H1 (cell line): Measurements from ENCODE around the gene UNC50. TPM values are rescaled to one million over a fixed set of nuclear protein-coding genes. Genes with fewer than 3 reads are reported as not detected.

ENCODE experiments used
- CTCF ChIA-PET: fragments of 300-600 bp; sonication (Branson Sonifier 250); formaldehyde crosslinking; loops from one replicate; lab custom pipeline; 2021; ENCODE audit not compliant: partially characterized antibody; lab: Charles Lee
- POLR2A ChIA-PET: fragments of 300-600 bp; sonication (Branson Sonifier 250); formaldehyde crosslinking; loops from one replicate; lab custom pipeline; 2021; ENCODE audit warnings: inconsistent platforms; ENCODE audit not compliant: partially characterized antibody; lab: Charles Lee
- DNase-seq, 2 experiments: peaks; one replicate each; pipeline versions ENCODE4 v3.0.0 to v3.0.0-alpha.2; 2010 to 2022; ENCODE audit warnings: low spot score in 2 of 2, low read depth in 1 of 2, mixed read lengths in 1 of 2
- FAIRE-seq: peaks from 2 replicates; lab custom pipeline; 2011; peaks lifted over from hg19 to GRCh38; lab: Jason Lieb, UNC
- H2AFZ ChIP-seq: 2 replicates; pipeline ENCODE4 v1.8.1; 2012; ENCODE audit warnings: low read length, inconsistent platforms
- H2AK5ac ChIP-seq: 2 replicates; pipeline ENCODE4 v1.6.1; 2013; ENCODE audit warnings: low read depth, low read length
- H2BK120ac ChIP-seq: replicated peaks from 2 replicates; pipeline ENCODE3; 2013; ENCODE audit warnings: low read depth, low read length, inconsistent platforms
- H2BK12ac ChIP-seq: 2 replicates; pipeline ENCODE4 v1.6.1; 2013; ENCODE audit warnings: low read depth, low read length
- H2BK15ac ChIP-seq: 2 replicates; pipeline ENCODE4 v1.6.1; 2013; ENCODE audit warnings: low read length
- H2BK20ac ChIP-seq: 2 replicates; pipeline ENCODE4 v1.6.1; 2013; ENCODE audit warnings: low read length
- H2BK5ac ChIP-seq: 2 replicates; pipeline ENCODE4 v1.6.1; 2013; ENCODE audit warnings: low read depth, low read length
- H3K14ac ChIP-seq: 2 replicates; pipeline ENCODE4 v1.6.1; 2013; ENCODE audit warnings: inconsistent platforms; ENCODE audit not compliant: insufficient read length
- H3K18ac ChIP-seq: 2 replicates; pipeline ENCODE4 v1.6.1; 2013; ENCODE audit warnings: low read length; ENCODE audit errors: extremely low read depth
- H3K23ac ChIP-seq: 2 replicates; pipeline ENCODE4 v1.6.1; 2013; ENCODE audit warnings: inconsistent platforms; ENCODE audit not compliant: insufficient read length
- H3K23me2 ChIP-seq: 2 replicates; pipeline ENCODE4 v1.6.1; 2013; ENCODE audit warnings: low read depth, low read length
- H3K27ac ChIP-seq: 2 replicates; pipeline ENCODE4 v1.6.1; 2011; ENCODE audit warnings: low read depth, low read length, inconsistent platforms
- H3K27me3 ChIP-seq, 4 experiments: replicated peaks in 1 of 4; 1 replicate in 1 of 4; 2 replicates in 3 of 4; pipeline versions ENCODE4 v1.6.1 to v1.8.1; 2011 to 2013; ENCODE audit warnings: low read length in 3 of 4, mild to moderate bottlenecking in 3 of 4, inconsistent platforms in 2 of 4, mixed read lengths in 2 of 4, moderate library complexity in 1 of 4; ENCODE audit not compliant: control insufficient read depth in 3 of 4, insufficient read depth in 3 of 4; ENCODE audit errors: extremely low read depth in 1 of 4
- H3K36me3 ChIP-seq, 4 experiments: 2 replicates each; pipeline versions ENCODE4 v1.6.1 to v1.8.1; 2011 to 2013; ENCODE audit warnings: mild to moderate bottlenecking in 4 of 4, low read length in 3 of 4, moderate library complexity in 2 of 4, control low read depth in 1 of 4, inconsistent platforms in 1 of 4; ENCODE audit not compliant: insufficient read depth in 4 of 4, control insufficient read depth in 2 of 4
- H3K4ac ChIP-seq: replicated peaks from 2 replicates; pipeline ENCODE3; 2013; ENCODE audit warnings: low read length, low read depth, mixed read lengths, inconsistent platforms; ENCODE audit not compliant: insufficient read length
- H3K4me1 ChIP-seq, 4 experiments: replicated peaks in 1 of 4; 1 replicate in 1 of 4; 2 replicates in 3 of 4; pipeline versions ENCODE4 v1.6.1 to v1.8.1; 2011 to 2013; ENCODE audit warnings: low read length in 3 of 4, inconsistent platforms in 2 of 4, mixed read lengths in 1 of 4; ENCODE audit not compliant: insufficient read depth in 4 of 4, control insufficient read depth in 3 of 4
- H3K4me2 ChIP-seq, 2 experiments: 2 replicates each; pipeline versions ENCODE4 v1.6.1 to v1.8.1; 2011 to 2013; ENCODE audit warnings: low read depth in 2 of 2, low read length in 2 of 2, control low read depth in 1 of 2, inconsistent platforms in 1 of 2, mild to moderate bottlenecking in 1 of 2; ENCODE audit not compliant: insufficient read depth in 1 of 2
- H3K4me3 ChIP-seq, 4 experiments: fragments of 200-600, 300-600 bp in 1 of 4; sonication (generic), shearing (Covaris generic), sonication (Bioruptor Twin) in 1 of 4; 2 replicates each; pipeline versions ENCODE4 v1.5.1 to v1.8.1; 2011 to 2016; ENCODE audit warnings: low read length in 4 of 4, low read depth in 3 of 4, control low read depth in 2 of 4, inconsistent platforms in 2 of 4, mild to moderate bottlenecking in 2 of 4, mixed read lengths in 1 of 4, moderate library complexity in 1 of 4; ENCODE audit not compliant: insufficient read depth in 2 of 4; ENCODE audit errors: extremely low read depth in 1 of 4
- H3K56ac ChIP-seq: replicated peaks from 2 replicates; pipeline ENCODE3; 2013; ENCODE audit warnings: low read depth, mild to moderate bottlenecking, mixed read lengths, low read length, inconsistent platforms; ENCODE audit not compliant: insufficient read length
- H3K79me1 ChIP-seq: 2 replicates; pipeline ENCODE4 v1.6.1; 2013; ENCODE audit warnings: low read depth, low read length, control low read depth
- H3K79me2 ChIP-seq, 2 experiments: 2 replicates each; pipeline versions ENCODE4 v1.6.1 to v1.8.1; 2012 to 2013; ENCODE audit warnings: low read length in 2 of 2, mild to moderate bottlenecking in 2 of 2, inconsistent platforms in 1 of 2; ENCODE audit not compliant: insufficient read depth in 2 of 2, control insufficient read depth in 1 of 2
- H3K9ac ChIP-seq, 4 experiments: replicated peaks in 1 of 4; 1 replicate in 1 of 4; 2 replicates in 3 of 4; pipeline versions ENCODE4 v1.6.1 to v1.8.1; 2011 to 2013; ENCODE audit warnings: low read depth in 3 of 4, low read length in 3 of 4, control low read depth in 2 of 4, mild to moderate bottlenecking in 2 of 4, moderate library complexity in 2 of 4, inconsistent platforms in 1 of 4; ENCODE audit errors: extremely low read depth in 1 of 4
- H3K9me3 ChIP-seq, 2 experiments: 2 replicates each; pipeline versions ENCODE4 v1.6.1 to v1.8.1; 2012 to 2013; ENCODE audit warnings: mild to moderate bottlenecking in 2 of 2, moderate library complexity in 2 of 2, control low read depth in 1 of 2, inconsistent platforms in 1 of 2, low read depth in 1 of 2, low read length in 1 of 2, mixed read lengths in 1 of 2; ENCODE audit not compliant: insufficient read depth in 2 of 2
- H4K20me1 ChIP-seq, 2 experiments: replicated peaks in 1 of 2; 2 replicates each; pipeline versions ENCODE3 to v1.8.1; 2011 to 2013; ENCODE audit warnings: inconsistent platforms in 2 of 2, low read length in 2 of 2, mild to moderate bottlenecking in 1 of 2; ENCODE audit not compliant: insufficient read depth in 2 of 2, control insufficient read depth in 1 of 2
- H4K5ac ChIP-seq: 2 replicates; pipeline ENCODE4 v1.6.1; 2013; ENCODE audit warnings: low read length, low read depth, mixed read lengths, inconsistent platforms; ENCODE audit not compliant: insufficient read length
- H4K8ac ChIP-seq: 2 replicates; pipeline ENCODE4 v1.8.0; 2013; ENCODE audit warnings: mild to moderate bottlenecking, moderate library complexity, low read length, inconsistent platforms; ENCODE audit not compliant: insufficient read depth; ENCODE audit errors: extremely low read depth
- H4K91ac ChIP-seq: replicated peaks from 2 replicates; pipeline ENCODE3; 2013; ENCODE audit warnings: low read length, mixed read lengths, inconsistent platforms; ENCODE audit not compliant: insufficient read length
- ASH2L ChIP-seq: fragments of 200-600, 300-600 bp; sonication (generic); IDR thresholded peaks from one replicate; pipeline ENCODE4 v1.7.1; 2017; ENCODE audit warnings: low read length
- BCL11A ChIP-seq, 2 experiments: IDR thresholded peaks; one replicate each; pipeline ENCODE4 v1.6.1; 2011; ENCODE audit warnings: low read depth in 2 of 2, low read length in 2 of 2, mild to moderate bottlenecking in 2 of 2
- CHD1 ChIP-seq: IDR thresholded peaks from 2 replicates; pipeline ENCODE4 v1.6.1; 2012; ENCODE audit warnings: low read depth, low read length, improper control_type of control experiment
- CTCF ChIP-seq, 3 experiments: IDR thresholded peaks; 1 replicate in 2 of 3; 2 replicates in 1 of 3; pipeline versions ENCODE4 v1.5.1 to v1.6.1; 2011; ENCODE audit warnings: low read length in 3 of 3, mild to moderate bottlenecking in 3 of 3, inconsistent platforms in 2 of 3, low read depth in 1 of 3, moderate library complexity in 1 of 3; ENCODE audit not compliant: insufficient read depth in 1 of 3; ENCODE audit errors: control extremely low read depth in 1 of 3
- GABPA ChIP-seq: IDR thresholded peaks from 2 replicates; pipeline ENCODE4 v1.6.1; 2011; ENCODE audit warnings: mild to moderate bottlenecking, low read length, moderate library complexity, borderline replicate concordance; ENCODE audit not compliant: insufficient read depth
- HDAC6 ChIP-seq: IDR thresholded peaks from one replicate; pipeline ENCODE4 v1.7.1; 2012; ENCODE audit warnings: low read depth, mild to moderate bottlenecking, inconsistent platforms, low read length, moderate library complexity
- NANOG ChIP-seq: IDR thresholded peaks from 2 replicates; pipeline ENCODE4 v1.6.1; 2011; ENCODE audit warnings: low read length, low read depth, mild to moderate bottlenecking, inconsistent platforms; ENCODE audit not compliant: insufficient read depth, poor library complexity, severe bottlenecking
- RAD21 ChIP-seq, 2 experiments: IDR thresholded peaks in 1 of 2; conservative IDR thresholded peaks in 1 of 2; 2 replicates each; pipeline ENCODE4 v1.6.1; 2011; ENCODE audit warnings: low read depth in 2 of 2, low read length in 2 of 2, improper control_type of control experiment in 1 of 2, inconsistent platforms in 1 of 2, mild to moderate bottlenecking in 1 of 2, moderate library complexity in 1 of 2
- RXRA ChIP-seq: IDR thresholded peaks from 2 replicates; pipeline ENCODE4 v1.6.1; 2011; ENCODE audit warnings: low read depth, mild to moderate bottlenecking, low read length, moderate library complexity; ENCODE audit not compliant: insufficient read depth
- TAF7 ChIP-seq: optimal IDR thresholded peaks from 2 replicates; pipeline ENCODE3; 2011; ENCODE audit warnings: low read depth, mild to moderate bottlenecking, inconsistent platforms, low read length, moderate library complexity, borderline replicate concordance
- WGBS, 2 experiments: shearing (Covaris generic) in 1 of 2; methylation state at CpG; one replicate each; pipeline versions ENCODE4 v1.1.6 to v1.1.7; 2013 to 2015; ENCODE audit warnings: low lambda C conversion rate in 2 of 2, mixed read lengths in 2 of 2, inconsistent platforms in 1 of 2, low coverage in 1 of 2, missing lambda C conversion rate in 1 of 2; ENCODE audit not compliant: insufficient replicate concordance in 2 of 2, insufficient coverage in 1 of 2, insufficient read length in 1 of 2; ENCODE audit errors: extremely low coverage in 1 of 2, missing lambda C conversion rate in 1 of 2; 5-methylcytosine and 5-hydroxymethylcytosine counted together
- polyA plus RNA-seq, 7 experiments: library from polyadenylated mRNA; depleted of rRNA in 3 of 7; stranded (reverse) in 5 of 7; unstranded in 2 of 7; fragments of >200 nt in 5 of 7; fragments of 200-250 nt in 2 of 7; gene quantifications; 1 replicate in 5 of 7; 2 replicates in 1 of 7; 4 replicates in 1 of 7; pipeline versions ENCODE4 v1.2.1 to v1.2.3, GENCODE V29; 2011 to 2013; ENCODE audit warnings: missing spikeins in 2 of 7, mixed read lengths in 2 of 7
- total RNA-seq: library from RNA; stranded (reverse); fragmentation: NEBNext Ultra II Directional; extraction: Animal tissue kit (Norgen Biotek cat#: 25700); gene quantifications from 2 replicates; pipeline ENCODE4 v1.2.1, GENCODE V29; 2021

Gene UNC50
- total and polyA plus RNA-seq, 2 of the 8 experiments (the other 6 are each of a cell fraction or from before 2014, with no cell fraction given): 33.4 to 58.5 TPM

- ChIA-PET POLR2A (no interaction called here), CTCF (interaction anchor here (1.1 to 4.6 kb wide), 4 partner anchors 15 to 46 kb away, joined by 3 to 26 read pairs (median 8); no protein-coding TSS in a partner anchor)
- H4K5ac ChIP-seq: no peak overlapping the region
- no peak overlapping the region for H3K23ac ChIP-seq
- no peak overlapping the region for H3K27ac ChIP-seq
- no peaks in the 10 kb centered on the region for H3K27me3 ChIP-seq
- no peak overlapping the region for H2BK20ac ChIP-seq
- no peak overlapping the region for H2AK5ac ChIP-seq
- H3K18ac ChIP-seq: no peak overlapping the region
- H3K4me2 ChIP-seq: no peak overlapping the region
- no peak overlapping the region for H2BK15ac ChIP-seq
- no peak overlapping the region for H2AFZ ChIP-seq
- H3K23me2 ChIP-seq: no peaks in the 10 kb centered on the region
- H3K79me2 ChIP-seq: no peaks in the 10 kb centered on the region
- no peak overlapping the region for H2BK5ac ChIP-seq
- no peak overlapping the region for H3K4me3 ChIP-seq
- H4K20me1 ChIP-seq: peaks cover 2 to 3% of the 10 kb centered on the region in 2 experiments
- WGBS, 2 experiments: 93% methylated on average over 6 of the region's 6 CpGs; no CpG with 5 or more reads in 1 of the 2 experiments
- DNase-seq: no peak
- H3K4me1 ChIP-seq: no peaks in the 10 kb centered on the region
- H3K36me3 ChIP-seq: peaks cover 0 to 21% (median 8%) of the 10 kb centered on the region in 4 experiments; a peak in 6 of 8 replicates
- H3K79me1 ChIP-seq: no peaks in the 10 kb centered on the region
- no peak for FAIRE-seq
- no peak overlapping the region for H4K91ac ChIP-seq
- H3K9ac ChIP-seq: no peak overlapping the region
- H3K4ac ChIP-seq: no peak overlapping the region
- no peak overlapping the region for H2BK12ac ChIP-seq
- H4K8ac ChIP-seq: no peak overlapping the region
- H2BK120ac ChIP-seq: no peak overlapping the region
- no peaks in the 10 kb centered on the region for H3K9me3 ChIP-seq
- no peak overlapping the region for H3K56ac ChIP-seq
- H3K14ac ChIP-seq: no peak overlapping the region
- TF ChIP-seq RAD21 (IDR thresholded peaks at IDR 0.05 in 1 of 2, conservative IDR thresholded peaks at IDR 0.05 in 1 of 2; ENCODE audit: low read depth in 2 of 2, low read length in 2 of 2) (no peak), GABPA (no peak), NANOG (no peak), HDAC6 (no peak), TAF7 (no peak), CTCF (IDR thresholded peaks at IDR 0.05; ENCODE audit: control extremely low read depth in 1 of 3, insufficient read depth in 1 of 3, low read depth in 1 of 3, low read length in 3 of 3) (no peak), BCL11A (IDR thresholded peaks at IDR 0.05; ENCODE audit: low read depth in 2 of 2, low read length in 2 of 2) (no peak), RXRA (no peak), ASH2L (no peak), CHD1 (no peak)
These were observed 21.7 kb upstream of the UNC50 start for GRCh38 chr2:98586551-98587140.
